Measurements from ENCODE around the gene TMEM114. TPM values are rescaled to one million over a fixed set of nuclear protein-coding genes. Genes with fewer than 3 reads are reported as not detected.

Gene TMEM114
- not detected in 2 replicates for total RNA-seq

DNA sequence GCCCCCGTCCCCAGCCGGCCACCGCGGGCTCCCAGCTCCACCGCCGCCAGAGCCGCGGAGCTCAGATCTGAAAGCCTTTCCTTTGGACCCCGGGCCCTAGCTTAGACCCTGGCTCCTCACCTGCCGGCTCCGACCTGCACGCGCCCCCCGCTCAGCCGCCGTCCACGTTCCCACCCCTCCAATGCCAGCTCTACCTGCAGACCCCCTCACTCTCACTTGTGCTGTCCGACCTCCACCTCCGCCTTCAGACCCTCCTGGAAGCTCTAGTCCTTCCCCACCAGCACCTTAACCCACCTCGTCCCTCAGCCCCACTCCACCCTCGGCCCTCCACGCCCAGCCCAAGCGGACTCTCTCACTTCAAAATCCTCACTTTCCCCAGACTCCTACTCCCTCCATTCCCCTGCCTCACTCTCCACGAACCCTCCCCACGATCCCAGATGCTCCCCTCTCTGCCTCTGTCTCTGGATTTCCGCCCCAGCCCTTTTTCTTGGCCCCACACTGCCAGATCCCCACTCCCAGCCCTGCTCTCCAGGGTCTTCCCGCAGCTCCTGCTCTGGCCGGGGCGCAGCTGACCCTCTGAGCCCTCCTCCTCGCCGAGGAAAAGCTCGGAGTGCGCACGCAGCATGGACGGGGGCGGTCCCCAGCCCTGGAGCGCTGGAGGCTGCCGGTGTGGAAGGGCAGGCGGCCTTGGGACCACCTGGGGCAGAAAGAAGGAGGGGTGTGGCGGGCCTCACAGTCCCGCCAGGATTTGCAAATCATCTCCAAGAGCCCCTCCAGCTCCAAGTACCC is at the start of gene TMEM114:
TSS of gene TMEM114 (minus strand) at position 612 of the 789 bp plus-strand sequence. CDS start 673 bp downstream, outside the sequence.
- DNase-seq (ENCODE audit: extremely low read depth, low read depth, low spot score) = no peak

DNA sequence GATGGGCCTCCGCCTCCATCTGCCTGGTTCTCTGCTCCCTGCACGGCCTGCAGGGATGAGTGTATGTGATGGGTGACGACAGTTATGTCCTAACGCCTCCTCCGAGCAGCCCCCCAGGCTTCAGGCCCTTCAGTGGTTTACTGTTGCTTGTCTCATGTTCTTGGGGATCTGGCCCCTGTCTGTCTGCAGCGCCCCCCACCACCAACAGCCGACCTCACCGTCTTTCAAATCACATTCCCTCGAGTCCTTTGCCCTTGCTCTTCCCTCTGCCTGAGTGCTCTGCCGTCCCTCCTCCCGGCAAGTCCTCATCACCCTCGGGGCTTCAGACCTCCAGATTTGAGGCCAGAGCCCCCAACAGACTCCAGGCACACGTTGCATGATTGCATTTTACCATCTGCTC is 49.4 kb upstream of the TMEM114 start:
- DNase-seq (ENCODE audit: extremely low read depth, low read depth, low spot score) = no peak

- DNase-seq (ENCODE audit: extremely low read depth, low read depth, low spot score) = no peak
Observed at GRCh38 chr16:8634991-8635736, 44.9 kb upstream of the TMEM114 start.

DNA sequence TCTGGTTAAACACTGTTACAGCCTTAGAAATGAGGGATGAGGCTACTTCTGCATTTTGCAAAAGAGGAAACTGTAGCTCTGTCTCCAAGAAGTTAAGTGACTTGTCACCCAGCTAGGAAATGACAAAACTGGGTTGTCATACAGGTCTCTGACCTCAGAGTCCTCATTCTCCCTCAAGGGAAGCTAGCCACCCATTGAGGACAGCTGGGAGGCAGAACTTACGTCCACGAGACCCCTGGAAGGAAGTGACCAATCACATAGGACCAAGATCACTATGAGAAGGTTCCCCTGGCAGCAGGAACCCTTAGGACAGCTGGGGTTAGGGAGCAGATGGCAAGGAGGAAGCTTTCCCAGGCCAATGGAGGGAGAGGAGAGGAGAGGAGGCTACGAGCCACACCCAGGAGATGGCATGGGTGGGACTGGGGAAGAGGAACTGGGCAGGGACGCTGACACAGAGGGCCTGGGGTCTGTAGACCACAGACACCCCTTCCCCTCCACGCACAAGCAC is 42.4 kb upstream of the TMEM114 start:
- no peak for DNase-seq (ENCODE audit: extremely low read depth, low read depth, low spot score)

DNA sequence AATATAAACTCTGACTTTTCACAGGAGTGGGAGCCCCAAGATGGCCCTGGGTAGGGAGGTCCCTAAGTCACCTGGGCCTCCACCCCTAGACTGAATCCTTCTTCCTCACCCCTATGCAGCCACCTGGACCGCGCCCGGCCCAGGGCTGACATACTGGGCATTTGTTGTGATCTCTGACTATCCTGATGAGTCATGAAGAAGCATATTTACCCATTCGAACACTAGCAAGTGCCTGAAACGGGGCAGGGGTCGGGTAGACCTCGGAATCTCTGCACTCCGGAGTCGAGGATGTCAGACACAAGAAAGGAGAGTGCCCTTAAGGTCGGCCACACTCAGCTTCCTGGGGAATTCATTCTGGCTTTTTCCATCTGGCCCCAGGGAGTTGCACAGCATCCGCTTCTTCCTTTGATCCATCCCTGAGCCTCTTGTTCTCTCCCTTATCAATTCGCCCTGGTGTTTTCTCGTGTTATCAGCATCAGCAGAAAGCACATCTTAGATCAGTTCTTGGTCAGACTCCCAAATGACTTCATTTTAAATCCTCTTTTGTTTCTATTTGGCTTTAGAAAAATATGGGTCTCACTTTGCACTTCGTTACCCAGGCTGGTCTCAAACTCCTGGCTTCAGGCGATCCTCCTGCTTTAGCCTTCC is 41.6 kb upstream of the TMEM114 start:
- DNase-seq (ENCODE audit: extremely low read depth, low read depth, low spot score) = no peak

GRCh38 chr16:8631373-8631772 is 41.1 kb upstream of the TMEM114 start:
- no peak for DNase-seq (ENCODE audit: extremely low read depth, low read depth, low spot score)

- no peak for DNase-seq (ENCODE audit: extremely low read depth, low read depth, low spot score)
Observed at GRCh38 chr16:8630255-8630953, 40.1 kb upstream of the TMEM114 start.

- DNase-seq (ENCODE audit: extremely low read depth, low read depth, low spot score) = no peak
Observed at GRCh38 chr16:8628981-8629725, 38.8 kb upstream of the TMEM114 start.

DNA sequence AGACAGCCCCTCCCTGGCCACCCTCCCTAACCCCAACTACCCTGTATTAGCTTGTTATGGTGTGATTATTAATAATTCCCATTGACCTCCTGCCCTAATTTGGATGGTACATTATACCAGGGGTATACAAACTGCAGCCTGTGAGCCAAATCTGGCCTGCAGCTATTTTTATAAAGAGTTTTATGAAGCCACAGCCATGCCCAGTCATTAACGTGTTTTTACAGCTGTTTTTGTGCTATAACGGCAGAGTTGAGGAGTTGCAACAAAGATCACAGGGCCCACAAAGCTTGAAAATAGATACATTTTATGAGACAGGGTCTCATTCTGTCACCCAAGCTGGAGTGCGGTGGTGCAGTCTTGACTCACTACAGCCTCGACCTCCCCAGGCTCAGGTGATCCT is 37.1 kb upstream of the TMEM114 start:
- no peak for DNase-seq (ENCODE audit: extremely low read depth, low read depth, low spot score)

DNA sequence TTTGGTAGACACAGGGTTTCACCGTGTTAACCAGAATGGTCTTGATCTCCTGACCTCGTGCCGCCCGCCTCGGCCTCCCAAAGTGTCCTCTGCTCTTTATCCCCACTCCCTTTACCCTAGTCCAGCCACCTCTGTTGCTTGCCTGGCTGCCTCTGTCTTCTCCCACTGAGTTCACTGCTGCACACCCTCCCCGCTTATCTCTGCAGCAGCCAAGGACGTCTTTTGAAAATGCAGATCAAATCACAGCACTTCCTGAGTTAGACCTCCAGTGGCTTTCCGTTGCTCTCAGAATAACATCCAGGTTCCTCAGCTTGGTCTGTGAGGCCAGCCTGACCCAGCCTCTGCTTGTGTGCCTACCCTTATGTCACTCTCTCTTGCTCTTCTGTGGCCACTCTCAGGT is 36.6 kb upstream of the TMEM114 start:
- no peak for DNase-seq (ENCODE audit: extremely low read depth, low read depth, low spot score)

GRCh38 chr16:8625491-8626087 is 35.3 kb upstream of the TMEM114 start:
- no peak for DNase-seq (ENCODE audit: extremely low read depth, low read depth, low spot score)

DNA sequence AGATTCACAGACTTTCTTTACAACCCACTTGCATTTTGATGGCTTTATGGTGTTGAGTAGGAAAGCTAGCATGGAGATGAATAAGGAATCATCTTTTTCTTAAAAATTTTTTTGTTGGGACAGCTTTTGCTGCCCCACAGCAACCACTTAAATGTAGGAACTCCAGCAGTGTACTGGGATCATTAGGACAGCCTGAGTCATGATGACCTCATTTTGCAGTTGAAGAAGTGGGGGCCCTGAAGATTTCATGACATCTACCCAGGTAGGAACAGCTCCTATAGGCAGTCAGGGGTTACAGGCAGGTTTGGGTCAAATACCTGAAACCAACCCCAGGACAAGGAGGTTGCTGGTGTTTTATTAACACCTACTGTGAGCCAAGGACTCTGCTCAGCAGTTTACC is 33.3 kb upstream of the TMEM114 start:
- no peak for DNase-seq (ENCODE audit: extremely low read depth, low read depth, low spot score)

- DNase-seq (ENCODE audit: extremely low read depth, low read depth, low spot score) = no peak
Observed at GRCh38 chr16:8622315-8622656, 32.0 kb upstream of the TMEM114 start.

DNA sequence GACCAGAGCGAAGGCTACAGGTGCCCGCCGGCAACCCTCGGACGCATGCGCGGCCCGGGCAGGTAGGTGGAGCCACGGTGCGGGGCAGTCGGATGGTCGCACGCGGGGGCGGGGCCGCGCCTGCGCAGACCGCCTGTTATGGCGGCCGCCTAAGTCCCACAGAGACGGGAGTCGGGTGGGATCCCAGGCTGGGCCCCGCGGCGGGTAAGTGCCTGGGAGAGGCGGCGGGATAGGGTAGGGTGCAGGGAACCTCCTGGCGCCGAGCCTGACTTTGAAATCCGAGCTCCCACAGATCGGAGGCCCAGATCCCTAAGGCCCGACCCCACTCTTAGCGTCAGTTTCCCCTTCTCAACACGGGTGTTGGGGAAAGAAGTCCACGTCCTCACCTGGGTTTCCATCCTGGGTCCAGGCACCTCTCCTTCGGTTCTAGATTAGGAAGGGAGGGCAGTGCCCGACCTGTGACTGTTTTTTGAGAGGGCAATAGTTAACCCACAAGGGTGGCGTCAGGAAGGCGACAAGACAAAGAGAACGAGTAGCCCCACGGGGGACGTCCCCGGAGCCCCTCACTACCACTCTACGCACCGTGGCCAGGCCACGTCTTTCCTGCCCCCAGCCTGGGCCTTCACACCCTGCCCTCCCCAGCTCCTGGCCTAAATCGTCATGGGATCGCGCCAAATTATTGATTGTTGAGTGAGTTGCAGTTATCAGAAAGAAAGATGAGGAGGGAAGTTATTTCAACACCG is 31.4 kb upstream of the TMEM114 start, which contains the start of gene METTL22:
TSS of gene METTL22 (plus strand) at position 127 of the 743 bp plus-strand sequence. CDS start 3,968 bp downstream, outside the sequence.
- DNase-seq (ENCODE audit: extremely low read depth, low read depth, low spot score) = no peak

DNA sequence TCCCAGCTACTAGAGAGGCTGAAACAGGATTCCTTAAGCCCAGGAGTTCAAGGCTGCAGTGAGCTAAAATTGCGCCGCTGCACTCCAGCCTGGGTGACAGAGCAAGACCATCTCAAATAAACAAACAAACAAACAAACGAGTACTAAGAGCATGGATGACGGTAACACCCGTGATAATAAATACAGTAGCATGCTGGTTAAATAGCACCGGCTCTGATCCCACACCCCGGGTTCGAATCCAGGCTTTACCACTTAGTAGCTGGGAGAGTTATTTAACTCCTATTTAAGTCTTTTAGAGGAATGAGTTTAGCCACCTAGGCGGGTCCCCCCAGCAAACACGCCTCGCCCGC is 30.9 kb upstream of the TMEM114 start:
- no peak for DNase-seq (ENCODE audit: extremely low read depth, low read depth, low spot score)

DNA sequence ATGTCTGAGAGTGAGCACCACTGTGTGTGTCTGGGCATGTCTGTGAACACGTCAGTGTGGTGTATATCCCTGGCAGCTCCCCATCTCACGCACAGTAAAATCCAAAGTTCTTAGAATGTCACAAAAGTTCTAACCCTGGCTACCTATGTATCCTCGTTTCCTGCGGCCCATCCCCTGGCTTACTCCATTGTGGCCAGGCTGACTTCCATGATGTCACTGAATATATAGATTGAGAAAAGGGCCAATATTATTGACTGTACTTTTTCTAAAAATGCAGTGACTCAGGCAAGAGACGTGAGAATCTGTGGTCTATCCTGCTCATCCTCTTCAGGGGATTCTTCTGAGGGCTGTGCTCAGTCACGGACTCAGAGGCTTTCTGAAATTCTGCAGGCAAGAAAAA is 30.2 kb upstream of the TMEM114 start:
- no peak for DNase-seq (ENCODE audit: extremely low read depth, low read depth, low spot score)

- DNase-seq (ENCODE audit: extremely low read depth, low read depth, low spot score) = no peak
Observed at GRCh38 chr16:8619671-8620370, 29.5 kb upstream of the TMEM114 start.

GRCh38 chr16:8614435-8615029 is 24.2 kb upstream of the TMEM114 start:
- DNase-seq (ENCODE audit: extremely low read depth, low read depth, low spot score) = no peak
